ENCODE data around the gene STMN3. TPM values are rescaled to one million over a fixed set of nuclear protein-coding genes. Genes with fewer than 3 reads are reported as not detected.
"Not testable (repeated sequence)": the region's sequence is repeated elsewhere in the genome, so short reads cannot be mapped to it uniquely, and the experiment has no call there.

Gene STMN3
- total RNA-seq, 1 donor: 1.1 TPM

- Histone ChIP-seq H3K36me3 (ENCODE audit: insufficient read depth, low read length) (peaks cover 10% of the 10 kb centered on the region), H3K4me3 (ENCODE audit: insufficient read depth, low read length) (no peak overlapping the region), H3K27me3 (ENCODE audit: insufficient read depth, low read length) (no peaks in the 10 kb centered on the region), H3K79me2 (ENCODE audit: insufficient read depth, low read length) (peaks cover 41% of the 10 kb centered on the region), H3K4me2 (ENCODE audit: insufficient read depth, low read length) (no peak overlapping the region), H3K4me1 (ENCODE audit: insufficient read depth, low read length) (peaks cover 8% of the 10 kb centered on the region), H2AFZ (ENCODE audit: low read length) (no peak overlapping the region), H4K20me1 (ENCODE audit: insufficient read depth, low read length) (peaks cover 17% of the 10 kb centered on the region), H3K27ac (ENCODE audit: low read depth, low read length) (no peak overlapping the region), H3K9me3 (ENCODE audit: low read depth, low read length) (no peaks in the 10 kb centered on the region)
- peak; percentile 48 for DNase-seq (ENCODE audit: insufficient read length, low spot score, missing footprints)
- TF ChIP-seq, protein P1, sequence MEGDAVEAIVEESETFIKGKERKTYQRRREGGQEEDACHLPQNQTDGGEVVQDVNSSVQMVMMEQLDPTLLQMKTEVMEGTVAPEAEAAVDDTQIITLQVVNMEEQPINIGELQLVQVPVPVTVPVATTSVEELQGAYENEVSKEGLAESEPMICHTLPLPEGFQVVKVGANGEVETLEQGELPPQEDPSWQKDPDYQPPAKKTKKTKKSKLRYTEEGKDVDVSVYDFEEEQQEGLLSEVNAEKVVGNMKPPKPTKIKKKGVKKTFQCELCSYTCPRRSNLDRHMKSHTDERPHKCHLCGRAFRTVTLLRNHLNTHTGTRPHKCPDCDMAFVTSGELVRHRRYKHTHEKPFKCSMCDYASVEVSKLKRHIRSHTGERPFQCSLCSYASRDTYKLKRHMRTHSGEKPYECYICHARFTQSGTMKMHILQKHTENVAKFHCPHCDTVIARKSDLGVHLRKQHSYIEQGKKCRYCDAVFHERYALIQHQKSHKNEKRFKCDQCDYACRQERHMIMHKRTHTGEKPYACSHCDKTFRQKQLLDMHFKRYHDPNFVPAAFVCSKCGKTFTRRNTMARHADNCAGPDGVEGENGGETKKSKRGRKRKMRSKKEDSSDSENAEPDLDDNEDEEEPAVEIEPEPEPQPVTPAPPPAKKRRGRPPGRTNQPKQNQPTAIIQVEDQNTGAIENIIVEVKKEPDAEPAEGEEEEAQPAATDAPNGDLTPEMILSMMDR (IDR thresholded peaks at IDR 0.05; ENCODE audit: extremely low read depth, low read depth, low read length): no peak
These were observed 42.4 kb downstream of the STMN3 start for GRCh38 chr20:63610581-63611435.

DNA sequence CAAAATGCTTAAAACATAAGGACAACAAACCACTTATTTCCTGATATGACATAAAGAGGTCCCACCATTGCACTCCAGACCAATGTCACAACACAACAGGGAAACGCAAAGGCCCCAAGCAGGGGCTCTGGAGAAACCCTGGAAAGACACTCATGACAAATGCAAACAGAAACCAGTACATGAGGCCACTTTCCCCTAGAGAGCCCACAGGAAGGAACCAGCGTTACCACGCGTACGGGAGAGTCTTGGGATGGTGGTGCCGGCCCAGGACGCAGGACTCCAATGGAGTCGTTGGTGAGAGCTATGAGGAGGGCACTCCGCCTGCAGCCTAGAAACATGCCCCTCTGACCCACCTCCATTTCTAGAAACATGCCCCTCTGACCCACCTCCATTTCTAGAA is 46.5 kb downstream of the STMN3 start:
- peaks cover 12% of the 10 kb centered on the region for H3K36me3 ChIP-seq (ENCODE audit: insufficient read depth, low read length)
- TF ChIP-seq, protein P1 (IDR thresholded peaks at IDR 0.05; ENCODE audit: extremely low read depth, low read depth, low read length): no peak

DNA sequence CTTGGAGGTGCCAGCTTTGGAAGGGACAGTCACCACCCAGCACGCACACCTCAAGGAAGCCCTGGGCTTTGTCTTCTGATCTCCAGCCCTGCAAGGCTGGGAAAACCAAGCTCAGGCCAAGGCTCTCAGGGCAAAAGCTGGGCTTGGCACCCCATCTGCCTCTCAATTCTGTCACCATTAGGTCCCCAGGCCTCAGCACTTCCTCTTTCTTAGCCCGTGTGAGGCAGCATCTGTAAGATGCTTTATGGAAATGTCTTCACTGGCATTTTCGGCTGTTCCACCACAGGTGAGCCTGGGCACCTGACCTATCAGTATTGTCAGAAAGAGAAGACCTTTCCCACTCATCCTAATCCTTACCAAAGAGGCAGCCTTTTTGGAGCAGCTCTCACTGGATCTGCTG is 50.9 kb downstream of the STMN3 start:
- peaks cover 8% of the 10 kb centered on the region for H3K79me2 ChIP-seq (ENCODE audit: insufficient read depth, low read length)
- H3K36me3 ChIP-seq (ENCODE audit: insufficient read depth, low read length): peaks cover 31% of the 10 kb centered on the region
- H4K20me1 ChIP-seq (ENCODE audit: insufficient read depth, low read length): peaks cover 9% of the 10 kb centered on the region

More for the DNA sequence above, 46.5 kb downstream of the STMN3 start:
- Histone ChIP-seq H3K4me1 (ENCODE audit: insufficient read depth, low read length) (no peaks in the 10 kb centered on the region), H3K27ac (ENCODE audit: low read depth, low read length) (no peak overlapping the region), H3K9me3 (ENCODE audit: low read depth, low read length) (no peaks in the 10 kb centered on the region), H3K4me2 (ENCODE audit: insufficient read depth, low read length) (no peak overlapping the region), H3K4me3 (ENCODE audit: insufficient read depth, low read length) (no peak overlapping the region), H4K20me1 (ENCODE audit: insufficient read depth, low read length) (no peaks in the 10 kb centered on the region), H3K79me2 (ENCODE audit: insufficient read depth, low read length) (peaks cover 22% of the 10 kb centered on the region), H3K27me3 (ENCODE audit: insufficient read depth, low read length) (no peaks in the 10 kb centered on the region), H2AFZ (ENCODE audit: low read length) (no peak overlapping the region)
- no peak for DNase-seq (ENCODE audit: insufficient read length, low spot score, missing footprints)

GRCh38 chr20:63601679-63602078 is 51.5 kb downstream of the STMN3 start:
- not testable (repeated sequence) for H2AFZ ChIP-seq (ENCODE audit: low read length); H4K20me1 ChIP-seq (ENCODE audit: insufficient read depth, low read length); H3K27me3 ChIP-seq (ENCODE audit: insufficient read depth, low read length); H3K4me3 ChIP-seq (ENCODE audit: insufficient read depth, low read length); H3K4me2 ChIP-seq (ENCODE audit: insufficient read depth, low read length); H3K79me2 ChIP-seq (ENCODE audit: insufficient read depth, low read length); H3K4me1 ChIP-seq (ENCODE audit: insufficient read depth, low read length); H3K9me3 ChIP-seq (ENCODE audit: low read depth, low read length); DNase-seq (ENCODE audit: insufficient read length, low spot score, missing footprints); H3K27ac ChIP-seq (ENCODE audit: low read depth, low read length)
- H3K36me3 ChIP-seq (ENCODE audit: insufficient read depth, low read length): peaks cover 31% of the 10 kb centered on the region

More for the DNA sequence above, 50.9 kb downstream of the STMN3 start:
- Histone ChIP-seq H2AFZ (ENCODE audit: low read length) (no peak overlapping the region), H3K27ac (ENCODE audit: low read depth, low read length) (no peak overlapping the region), H3K4me2 (ENCODE audit: insufficient read depth, low read length) (no peak overlapping the region), H3K27me3 (ENCODE audit: insufficient read depth, low read length) (no peaks in the 10 kb centered on the region), H3K4me3 (ENCODE audit: insufficient read depth, low read length) (no peak overlapping the region), H3K4me1 (ENCODE audit: insufficient read depth, low read length) (no peaks in the 10 kb centered on the region), H3K9me3 (ENCODE audit: low read depth, low read length) (no peaks in the 10 kb centered on the region)
- TF ChIP-seq, protein P1 (IDR thresholded peaks at IDR 0.05; ENCODE audit: extremely low read depth, low read depth, low read length): no peak
- DNase-seq (ENCODE audit: insufficient read length, low spot score, missing footprints): peak; percentile 53

Measured in osteoblast (primary cell).